Eye (tissue), 1 donor: ENCODE measurements around the gene REEP1.
"Not testable (repeated sequence)": the region's sequence is repeated elsewhere in the genome, so short reads cannot be mapped to it uniquely, and the experiment has no call there.

ENCODE experiments used
- DNase-seq: peaks from one replicate; pipeline ENCODE4 v3.0.0-alpha.2; 2015

Gene REEP1

GRCh38 chr2:86281066-86281700 is 56.2 kb downstream of the REEP1 start:
- DNase-seq: no peak

- DNase-seq: peak; percentile 42
Measured at GRCh38 chr2:86280191-86280667, 57.2 kb downstream of the REEP1 start.

- no peak for DNase-seq
Measured at GRCh38 chr2:86275962-86276361, 61.5 kb downstream of the REEP1 start.

GRCh38 chr2:86275384-86275799 is 62.0 kb downstream of the REEP1 start:
- no peak for DNase-seq

- DNase-seq: peak; percentile 30
Measured at GRCh38 chr2:86274918-86275275, 62.5 kb downstream of the REEP1 start.

DNA sequence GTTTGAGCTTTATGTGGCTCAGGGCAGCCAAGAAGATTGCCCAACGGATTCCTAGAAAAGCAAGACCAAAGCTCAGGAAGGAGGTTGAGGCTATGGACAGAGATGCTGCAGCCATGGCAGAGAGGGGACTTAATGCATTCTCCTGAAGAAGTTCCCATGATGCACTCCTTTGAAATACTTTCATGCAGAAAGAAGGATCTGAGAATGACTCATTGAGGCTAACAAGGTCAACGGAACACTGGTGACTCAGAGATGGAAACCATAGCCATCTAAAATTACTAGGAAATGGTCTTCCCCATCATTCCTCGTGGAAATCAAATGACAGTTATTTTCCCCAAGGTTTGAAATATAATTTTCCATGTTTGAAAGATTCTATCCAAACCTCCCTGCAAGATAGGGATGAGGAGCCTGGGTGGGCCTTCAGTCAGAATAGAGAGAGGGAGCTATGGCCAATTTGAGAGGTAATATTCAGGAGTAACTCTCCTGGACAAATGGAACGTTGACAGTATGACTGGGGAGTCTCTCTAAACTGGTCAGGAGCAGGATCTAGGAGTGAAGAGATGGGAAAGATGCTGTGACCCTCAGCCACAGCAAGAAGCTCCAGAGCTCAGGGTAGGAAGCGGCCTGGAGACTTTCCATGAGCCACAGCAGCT is 63.0 kb downstream of the REEP1 start:
- DNase-seq: no peak

DNA sequence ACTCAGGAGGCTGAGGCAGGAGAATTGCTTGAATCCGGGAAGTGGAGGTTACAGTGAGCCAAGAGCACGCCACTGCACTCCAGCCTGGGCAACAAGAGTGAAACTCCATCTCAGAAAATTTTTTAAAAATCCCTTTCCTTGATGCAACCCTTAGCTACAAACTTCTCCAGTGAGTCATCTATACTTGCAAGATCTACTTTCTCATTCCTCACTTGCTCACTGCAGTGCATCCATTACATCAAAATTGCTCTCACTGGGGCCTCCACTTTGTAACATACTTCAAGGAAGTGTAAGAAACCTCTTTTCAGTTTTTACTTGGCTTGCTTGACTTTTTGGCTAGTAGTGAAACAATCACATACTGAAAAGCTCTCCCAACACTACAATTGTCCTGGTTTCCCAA is 65.3 kb downstream of the REEP1 start:
- no peak for DNase-seq

GRCh38 chr2:86271248-86271647 is 66.2 kb downstream of the REEP1 start:
- no peak for DNase-seq

GRCh38 chr2:86263956-86264355 is 73.5 kb downstream of the REEP1 start:
- no peak for DNase-seq

DNA sequence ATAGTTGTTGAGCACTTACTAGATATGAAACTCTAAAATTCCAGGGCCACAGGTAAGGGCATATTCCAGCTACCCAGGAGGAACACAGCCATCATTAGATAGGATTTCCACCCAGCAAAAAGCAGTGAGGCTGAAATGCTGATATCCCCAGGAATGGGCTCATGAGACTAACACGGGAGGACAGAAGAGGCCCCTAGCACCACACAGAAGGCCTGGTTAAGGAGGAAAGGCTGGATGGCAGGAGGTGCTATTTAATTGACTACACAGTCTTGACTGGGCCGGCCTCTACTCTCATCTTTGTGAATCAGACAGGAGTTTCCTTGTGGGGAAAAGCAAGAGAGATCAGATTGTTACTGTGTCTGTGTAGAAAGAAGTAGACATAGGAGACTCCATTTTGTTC is 76.4 kb downstream of the REEP1 start:
- DNase-seq: no peak

- DNase-seq: no peak
Measured at GRCh38 chr2:86258106-86258505, 79.3 kb downstream of the REEP1 start.

DNA sequence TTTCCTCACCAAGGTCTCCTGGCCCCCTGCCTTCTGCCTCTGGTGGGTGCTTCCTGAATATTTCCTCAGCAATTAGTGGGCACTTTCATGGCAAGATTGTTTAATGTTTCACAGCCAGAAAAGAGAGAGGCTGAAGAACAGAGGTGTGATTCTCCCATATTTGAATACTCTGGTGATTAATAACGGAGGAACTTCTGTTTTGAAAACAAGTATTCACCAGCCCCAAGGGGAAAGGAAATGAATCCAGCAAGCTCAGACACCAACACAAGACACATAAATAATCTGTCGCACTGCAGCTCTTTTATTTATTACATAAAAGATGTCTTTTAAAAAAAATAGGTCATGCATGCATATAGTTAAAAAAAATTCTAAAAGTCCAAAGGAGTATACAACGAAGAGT is 80.4 kb downstream of the REEP1 start:
- DNase-seq: no peak

DNA sequence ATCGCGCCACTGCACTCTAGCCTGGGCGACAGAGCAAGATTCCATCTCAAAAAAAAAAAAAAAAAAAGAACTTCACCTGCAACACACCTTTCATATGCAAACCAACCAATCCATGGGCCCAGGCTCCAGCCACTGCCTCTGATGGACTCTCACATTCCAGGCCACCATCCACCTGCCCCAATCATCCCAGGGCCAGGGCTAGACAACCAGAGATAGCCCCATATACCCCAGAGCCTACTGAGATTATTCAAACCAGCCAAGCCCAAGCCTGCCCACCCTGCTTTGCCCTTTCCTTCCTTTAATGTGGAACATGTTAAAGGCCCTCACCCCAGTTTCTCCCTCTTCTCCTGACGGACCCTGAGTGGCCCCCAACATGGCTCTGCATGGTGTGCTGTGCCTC is 81.1 kb downstream of the REEP1 start:
- DNase-seq: no peak

GRCh38 chr2:86254576-86255538 is 82.6 kb downstream of the REEP1 start:
- DNase-seq: no peak

GRCh38 chr2:86253424-86253823 is 84.0 kb downstream of the REEP1 start:
- DNase-seq: no peak

- DNase-seq: no peak
Measured at GRCh38 chr2:86251840-86252266, 85.6 kb downstream of the REEP1 start.

- peak; percentile 50 for DNase-seq
Measured at GRCh38 chr2:86249579-86250391, 87.6 kb downstream of the REEP1 start.

DNA sequence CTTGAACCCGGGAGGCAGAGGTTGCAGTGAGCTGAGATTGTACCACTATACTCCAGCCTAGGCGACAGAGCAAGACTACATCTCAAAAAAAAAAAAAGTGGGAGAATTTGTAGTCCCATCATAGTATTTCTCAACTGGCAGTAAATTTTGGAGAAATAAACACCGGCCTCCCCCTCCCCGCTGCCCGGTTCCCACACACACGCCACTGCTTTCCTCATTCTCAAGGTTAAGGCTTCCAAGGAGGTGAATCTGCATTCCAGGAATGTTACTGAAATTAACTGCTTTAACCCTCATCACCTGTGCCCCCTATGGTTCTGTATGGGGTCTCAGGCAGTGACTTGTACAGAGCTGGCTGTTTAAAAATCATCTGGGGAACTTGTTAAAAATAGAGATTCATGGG is 88.2 kb downstream of the REEP1 start:
- no peak for DNase-seq

DNA sequence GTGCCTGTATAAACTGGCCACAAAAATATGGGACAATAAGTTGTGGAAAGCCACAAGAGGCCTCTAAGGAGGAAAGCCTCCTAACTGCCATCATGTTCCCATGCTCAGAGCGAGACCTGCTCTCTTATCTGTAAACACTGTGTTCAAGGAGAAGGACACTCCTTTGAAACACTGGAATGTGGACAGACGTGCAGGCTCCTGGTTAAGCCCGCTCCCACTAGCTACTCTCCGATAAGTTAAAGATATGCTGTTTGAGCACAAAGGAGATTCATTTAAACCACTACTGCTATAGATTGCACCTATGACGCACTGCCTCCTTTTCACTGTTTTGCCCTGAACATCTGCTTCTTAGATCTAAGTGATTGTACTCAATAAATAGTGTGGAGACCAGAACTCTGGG is 92.2 kb downstream of the REEP1 start:
- not testable (repeated sequence) for DNase-seq

DNA sequence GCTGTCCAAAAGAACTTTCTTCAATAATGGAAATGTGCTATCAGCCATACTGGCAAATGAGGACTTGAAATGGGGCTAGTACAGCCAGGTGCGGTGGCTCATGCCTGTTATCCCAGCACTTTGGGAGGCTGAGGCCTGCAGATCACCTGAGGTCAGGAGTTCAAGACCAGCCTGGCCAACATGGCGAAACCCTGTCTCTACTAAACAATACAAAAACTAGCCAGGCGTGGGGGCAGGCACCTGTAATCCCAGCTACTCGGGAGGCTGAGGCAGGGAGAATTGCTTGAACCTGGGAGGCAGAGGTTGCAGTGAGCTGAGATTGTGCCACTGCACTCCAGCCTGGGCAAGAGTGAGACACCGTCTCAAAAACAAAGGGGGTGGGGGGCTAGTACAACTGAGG is 92.6 kb downstream of the REEP1 start:
- DNase-seq: not testable (repeated sequence)

- DNase-seq: no peak
Measured at GRCh38 chr2:86243950-86244733, 93.3 kb downstream of the REEP1 start.

DNA sequence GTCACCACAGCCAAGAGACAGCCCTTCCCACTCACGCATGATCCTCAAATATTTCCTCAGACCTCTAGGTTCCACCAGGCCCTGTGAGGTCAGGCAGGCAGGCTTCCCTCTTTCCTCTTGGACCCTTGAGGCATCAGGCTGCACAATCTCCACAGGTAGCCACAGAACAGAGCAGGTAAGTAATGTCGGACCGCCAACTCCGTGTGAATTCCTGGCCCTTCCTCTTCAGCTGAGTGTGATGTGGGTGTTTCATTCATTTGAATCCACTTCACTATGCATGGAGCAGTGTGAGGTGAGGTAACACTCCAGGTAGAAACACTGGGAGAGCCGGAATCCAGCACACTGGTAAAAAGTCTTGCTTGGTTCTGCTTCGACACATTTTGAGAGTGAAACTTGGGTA is 94.2 kb downstream of the REEP1 start:
- no peak for DNase-seq
